Heart right ventricle (tissue), 16 donors: ENCODE results near the gene LHPP. TPM values are rescaled to one million over a fixed set of nuclear protein-coding genes. Genes with fewer than 3 reads are reported as not detected.

ENCODE experiments used
- ATAC-seq, 8 donors: fragments of 200-7000 bp; cut with Tn5 transposase; one replicate each; pipeline ENCODE4 v1.9.1; 2020; ENCODE audit warnings: mild to moderate bottlenecking in 8 of 8, moderate library complexity in 8 of 8, moderate number of reproducible peaks in 1 of 8
- DNase-seq, 2 donors: peaks; one replicate each; pipeline ENCODE4 v3.0.0-alpha.2; 2020
- H3K27ac ChIP-seq, 10 donors: fragments of 200-600 bp; sonication (generic) in 2 of 10; one replicate each; pipeline versions ENCODE4 v1.5.0 to v1.8.0; 2020 to 2022; ENCODE audit warnings: mild to moderate bottlenecking in 3 of 10
- H3K27me3 ChIP-seq, 7 donors: fragments of 200-600 bp; one replicate each; pipeline ENCODE4 v1.8.0; 2021 to 2022; ENCODE audit warnings: mild to moderate bottlenecking in 2 of 7
- H3K36me3 ChIP-seq, 9 donors: fragments of 200-600 bp; sonication (generic) in 1 of 9; one replicate each; pipeline versions ENCODE4 v1.5.0 to v1.8.0; 2020 to 2022; ENCODE audit warnings: mild to moderate bottlenecking in 2 of 9
- H3K4me1 ChIP-seq, 9 donors: fragments of 200-600 bp; sonication (generic) in 1 of 9; one replicate each; pipeline versions ENCODE4 v1.5.0 to v1.8.0; 2020 to 2022; ENCODE audit warnings: mild to moderate bottlenecking in 4 of 9
- H3K4me3 ChIP-seq, 10 donors: fragments of 200-600 bp; sonication (generic) in 2 of 10; one replicate each; pipeline versions ENCODE4 v1.5.0 to v1.8.0; 2020 to 2022; ENCODE audit warnings: mild to moderate bottlenecking in 7 of 10, moderate library complexity in 2 of 10
- H3K9me3 ChIP-seq, 11 donors: fragments of 200-600 bp in 10 of 11; sonication (generic) in 2 of 11; one replicate each; pipeline versions ENCODE4 v1.5.0 to v1.8.0; 2013 to 2022; ENCODE audit warnings: mild to moderate bottlenecking in 2 of 11, control low read depth in 1 of 11, moderate library complexity in 1 of 11
- CTCF ChIP-seq, 9 donors: fragments of 200-600 bp; sonication (generic) in 2 of 9; IDR thresholded peaks; one replicate each; pipeline versions ENCODE4 v1.5.0 to v1.8.0; 2021 to 2022; ENCODE audit warnings: antibody characterized with exemption in 9 of 9, mild to moderate bottlenecking in 5 of 9, moderate library complexity in 1 of 9
- WGBS, 2 donors: extraction: QIAGEN DNeasy Blood & Tissue Kit; methylation state at CpG; one replicate each; pipeline ENCODE4 v1.1.7; 2013; ENCODE audit warnings: inconsistent platforms in 1 of 2; 5-methylcytosine and 5-hydroxymethylcytosine counted together
- intact Hi-C, 10 donors: fragments of 100-400 bp; cut with DNase I; formaldehyde crosslinking; loops; one replicate each; pipeline versions ENCODE4 v1.11.1 to v1.14.2; 2022
- polyA plus RNA-seq, 2 donors: library from polyadenylated mRNA; stranded (reverse); fragments of 200-250 nt; gene quantifications; one replicate each; pipeline ENCODE4 v1.2.3, GENCODE V29; 2013
- total RNA-seq, 10 donors: library from RNA; stranded (reverse); fragmentation: NEBNext Ultra II Directional in 3 of 10; extraction: Animal tissue kit (Norgen Biotek cat#: 25700) in 3 of 10; gene quantifications; one replicate each; pipeline versions ENCODE4 v1.2.1 to v1.2.4, GENCODE V29; 2021 to 2023
- donor health status: Arrhythmogenic right ventricular cardiomyopathy.
- donor health status: ischemic (EF 13 %, LVEDD 7.1; RV severe dilation, severe dysfunction).
- donor health status: healthy with polysubstance abuse.
- donor health status: DM: no; HTN: yes; CAD: no.
- donor health status: DM: no; HTN: no; CAD: no.
- donor health status: ischemic (EF 25% LVEDD 6.9; RV normal size, moderate dysfunction).
- donor health status: ischemic (EF 25% LVEDD 5.7; RV mildly dilated, moderate dysfunction).
- donor health status: healthy.
- donor health status: DM: yes; HTN: yes; CAD: no.
- donor health status: Ischemic cardiomyopathy.
- donor health status: ischemic (EF 35%, LVEDD 5.7; RV mildly dilated, moderate dysfunction).
- donor health status: nonischemic (EF 11% LVEDD 7.7; RV severe dilation, severe dysfunction).
- donor health status: DM: yes; HTN: yes; CAD: no.
- donor health status: PGD.
- donor health status: ischemic (EF 29% LVEDD 5.4; RV normal size, mild dysfunction).
- donor health status: nonischemic (EF 23%, LVEDD 6.1; RV moderate dilation, normal function).

The LHPP gene
- total and polyA plus RNA-seq, 12 donors: 4.2 to 20.5 (median 11.7) TPM

- no peaks in the 10 kb centered on the region for H3K9me3 ChIP-seq
- DNase-seq (no peak), ATAC-seq (peak in 1 of 8 donors; percentile 9)
- no peak for TF ChIP-seq CTCF (IDR thresholded peaks at IDR 0.05)
- H3K4me1 ChIP-seq: peaks cover 3 to 29% (median 18%) of the 10 kb centered on the region in 9 donors
- H3K27ac ChIP-seq: peak overlapping the region in 2 of 10 donors; percentile 46 to 64
- intact Hi-C loops: loop anchor here in 2 of 10 donors (10.0 kb wide), 2 partner anchors 57 to 67 kb away; no protein-coding TSS in a partner anchor
- WGBS, 2 donors: 85 to 87% methylated on average over 11 of the region's 11 CpGs
- no peaks in the 10 kb centered on the region for H3K27me3 ChIP-seq
- no peak overlapping the region for H3K4me3 ChIP-seq
- peaks cover 0 to 9% (median 0%) of the 10 kb centered on the region in 9 donors for H3K36me3 ChIP-seq
Measured at GRCh38 chr10:124611738-124612137, 150.1 kb downstream of the LHPP start.

DNA sequence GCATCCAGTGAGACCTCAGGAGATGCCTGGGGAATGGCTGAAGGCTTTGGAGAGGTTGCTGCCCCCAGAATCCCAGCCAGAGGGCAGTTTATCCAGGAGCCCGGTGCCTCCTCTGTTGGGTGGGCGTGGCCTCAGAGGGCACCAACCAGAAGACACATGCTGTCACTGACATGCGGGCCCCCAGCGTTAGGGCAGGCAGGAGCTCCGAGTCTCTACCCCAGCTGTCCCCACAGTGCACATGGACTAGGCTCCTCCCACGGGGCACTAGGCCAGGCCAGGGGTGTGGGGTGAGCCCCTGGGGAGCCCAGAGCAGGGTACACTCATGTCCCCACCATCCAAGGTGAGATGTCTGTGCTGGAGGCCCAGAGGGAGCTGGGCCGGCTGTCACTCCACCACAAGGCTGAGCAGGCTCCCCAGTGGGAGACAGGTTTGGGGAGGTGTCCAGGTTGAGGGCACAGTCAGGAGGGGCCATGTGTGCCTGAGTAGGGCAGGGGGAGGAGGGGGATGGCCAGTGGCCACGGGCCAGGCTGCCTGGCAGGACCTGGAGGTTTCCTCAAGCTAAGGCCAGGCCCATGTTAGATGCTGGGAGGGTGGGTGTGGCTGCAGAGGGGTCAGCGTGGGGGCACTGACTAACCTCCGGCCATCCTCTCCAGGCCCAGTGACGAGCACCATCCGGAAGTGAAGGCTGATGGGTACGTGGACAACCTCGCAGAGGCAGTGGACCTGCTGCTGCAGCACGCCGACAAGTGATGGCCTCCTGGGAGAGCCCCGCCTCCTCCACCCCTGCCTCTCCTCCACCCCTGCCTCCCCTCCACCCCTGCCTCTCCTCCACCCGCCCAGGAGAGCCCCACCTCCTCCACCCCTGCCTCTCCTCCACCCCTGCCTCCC is 151.2 kb downstream of the LHPP start:
- H3K36me3 ChIP-seq: peaks cover 0 to 15% (median 0%) of the 10 kb centered on the region in 9 donors
- H3K4me1 ChIP-seq: peaks cover 3 to 30% (median 18%) of the 10 kb centered on the region in 9 donors
- no peak for TF ChIP-seq CTCF (IDR thresholded peaks at IDR 0.05)
- peak; percentile 33 to 34 for DNase-seq
- no peaks in the 10 kb centered on the region for H3K27me3 ChIP-seq
- peak overlapping the region in 5 of 10 donors; percentile 7 to 64 (median 46) for H3K27ac ChIP-seq
- peak; percentile 18 to 73 (median 39) for ATAC-seq
- intact Hi-C loops: loop anchor here in 2 of 10 donors (10.0 kb wide), 2 partner anchors 58 to 68 kb away; no protein-coding TSS in a partner anchor
- H3K9me3 ChIP-seq: no peaks in the 10 kb centered on the region
- no peak overlapping the region for H3K4me3 ChIP-seq
- 53 to 60% methylated on average over 13 to 18 of the region's 18 CpGs for WGBS, 2 donors

DNA sequence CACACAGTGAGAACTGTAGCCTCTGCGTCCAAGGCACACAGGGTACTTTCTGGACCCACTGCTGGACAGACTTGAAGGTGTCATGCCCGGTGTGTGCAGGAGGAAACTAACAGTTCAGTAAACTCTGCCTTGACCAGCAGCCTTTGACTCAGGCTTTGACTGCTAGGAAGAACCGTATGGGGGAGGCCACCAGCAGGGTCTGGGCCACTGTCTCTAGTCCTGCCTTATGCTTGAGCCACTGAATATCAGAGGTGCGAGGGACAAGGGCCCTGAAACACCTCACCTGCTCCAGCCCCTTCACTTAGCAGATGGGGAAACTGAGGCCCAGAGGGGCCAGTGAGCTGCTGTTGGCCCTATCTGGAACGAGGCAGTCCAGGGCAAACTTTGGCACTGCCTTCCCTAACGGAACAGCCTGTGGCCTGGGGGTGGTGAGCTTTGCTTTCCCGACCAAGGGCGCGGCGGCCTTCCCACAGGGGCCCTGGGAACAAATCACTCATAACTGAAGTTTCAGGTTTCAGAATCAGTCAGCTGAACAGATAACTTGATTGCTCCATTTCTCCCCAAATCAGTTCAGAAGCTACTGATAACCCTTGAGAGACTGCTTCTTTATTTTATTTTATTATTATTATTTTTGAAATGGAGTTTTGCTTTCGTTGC is 152.5 kb downstream of the LHPP start:
- Histone ChIP-seq H3K4me3 (no peak overlapping the region), H3K9me3 (no peaks in the 10 kb centered on the region), H3K36me3 (peaks cover 0 to 25% (median 0%) of the 10 kb centered on the region in 9 donors), H3K4me1 (peaks cover 3 to 43% (median 18%) of the 10 kb centered on the region in 9 donors), H3K27me3 (no peaks in the 10 kb centered on the region), H3K27ac (peak overlapping the region in 2 of 10 donors; percentile 10 to 31)
- TF ChIP-seq CTCF (IDR thresholded peaks at IDR 0.05): no peak
- intact Hi-C loops: loop anchor here in 2 of 10 donors (10.0 kb wide), 2 partner anchors 59 to 69 kb away; no protein-coding TSS in a partner anchor
- DNase-seq (no peak), ATAC-seq (no peak)
- WGBS, 2 donors: 80 to 83% methylated on average over 11 of the region's 11 CpGs

GRCh38 chr10:124615259-124615658 is 153.6 kb downstream of the LHPP start:
- no peaks in the 10 kb centered on the region for H3K9me3 ChIP-seq
- no peak overlapping the region for H3K27ac ChIP-seq
- intact Hi-C loops: loop anchor here in 2 of 10 donors (10.0 kb wide), 2 partner anchors 60 to 70 kb away; no protein-coding TSS in a partner anchor
- DNase-seq: no peak
- H3K4me3 ChIP-seq: no peak overlapping the region
- H3K27me3 ChIP-seq: no peaks in the 10 kb centered on the region
- no peak for TF ChIP-seq CTCF (IDR thresholded peaks at IDR 0.05)
- peaks cover 0 to 25% (median 0%) of the 10 kb centered on the region in 9 donors for H3K36me3 ChIP-seq
- ATAC-seq: no peak
- H3K4me1 ChIP-seq: peaks cover 3 to 54% (median 22%) of the 10 kb centered on the region in 9 donors
- 97 to 98% methylated on average over 34 of the region's 34 CpGs for WGBS, 2 donors
